Stomach (tissue), 4 donors: ENCODE measurements around the gene SPAG9.

Experiments used
- CTCF ChIP-seq, 7 experiments: fragments of 450-650 bp in 4 of 7; fragments of 200-600 bp in 3 of 7; sonication (generic) in 3 of 7; IDR thresholded peaks; one replicate each; pipeline ENCODE4 v1.5.1; 2016 to 2019; ENCODE audit warnings: antibody characterized with exemption in 7 of 7, control low read depth in 2 of 7, mild to moderate bottlenecking in 1 of 7
- EP300 ChIP-seq: sonication (generic); formaldehyde crosslinking; IDR thresholded peaks from one replicate; pipeline ENCODE4 v1.6.1; 2017; ENCODE audit warnings: antibody characterized with exemption
- POLR2A ChIP-seq, 4 donors: fragments of 450-650 bp; IDR thresholded peaks; one replicate each; pipeline ENCODE4 v1.6.1; 2016; ENCODE audit warnings: antibody characterized with exemption in 4 of 4, control low read depth in 2 of 4, mild to moderate bottlenecking in 1 of 4, moderate library complexity in 1 of 4
- POLR2AphosphoS5 ChIP-seq, 3 donors: sonication (generic); formaldehyde crosslinking; IDR thresholded peaks; one replicate each; pipeline ENCODE4 v1.6.1; 2016; ENCODE audit warnings: antibody characterized with exemption in 3 of 3

GRCh38 chr17:50938821-50939541 is 181.7 kb downstream of the SPAG9 start:
- TF ChIP-seq CTCF (IDR thresholded peaks at IDR 0.05) (no peak), EP300 (no peak), POLR2AphosphoS5 (IDR thresholded peaks at IDR 0.05) (no peak), POLR2A (IDR thresholded peaks at IDR 0.05) (no peak)
